Medulla oblongata (tissue), 1 donor: Measurements from ENCODE around the gene INHBC.
"Not testable (repeated sequence)": the region's sequence is repeated elsewhere in the genome, so short reads cannot be mapped to it uniquely, and the experiment has no call there.

Experiments used
- DNase-seq: peaks from one replicate; pipeline ENCODE4 v3.0.0-alpha.2; 2015; ENCODE audit errors: extremely low spot score

The INHBC gene

DNA sequence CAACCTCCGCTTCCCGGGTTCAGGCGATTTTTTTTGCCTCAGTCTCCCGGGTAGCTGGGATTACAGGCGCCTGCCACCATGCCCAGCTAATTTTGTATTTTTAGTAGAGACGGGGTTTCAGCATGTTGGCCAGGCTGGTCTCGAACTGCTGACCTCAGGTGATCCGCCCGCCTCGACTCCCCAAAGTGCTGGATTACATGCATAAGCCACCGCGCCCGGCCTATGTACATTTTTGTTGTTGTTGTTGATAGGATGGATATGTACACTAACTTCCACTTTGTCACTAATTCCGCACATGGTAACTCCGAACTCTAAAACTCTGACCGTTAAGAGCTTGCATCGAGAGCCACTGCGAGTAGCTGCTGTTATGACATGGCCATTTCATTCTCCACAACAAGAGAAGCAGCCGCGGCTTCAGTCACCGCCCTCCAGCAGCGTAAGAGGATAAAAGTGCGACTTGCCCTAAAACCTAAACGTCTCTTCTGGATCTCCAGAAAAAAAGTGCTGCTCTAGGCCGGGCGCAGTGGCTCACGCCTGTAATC lies 52.5 kb downstream of the INHBC start:
- no peak for DNase-seq

DNA sequence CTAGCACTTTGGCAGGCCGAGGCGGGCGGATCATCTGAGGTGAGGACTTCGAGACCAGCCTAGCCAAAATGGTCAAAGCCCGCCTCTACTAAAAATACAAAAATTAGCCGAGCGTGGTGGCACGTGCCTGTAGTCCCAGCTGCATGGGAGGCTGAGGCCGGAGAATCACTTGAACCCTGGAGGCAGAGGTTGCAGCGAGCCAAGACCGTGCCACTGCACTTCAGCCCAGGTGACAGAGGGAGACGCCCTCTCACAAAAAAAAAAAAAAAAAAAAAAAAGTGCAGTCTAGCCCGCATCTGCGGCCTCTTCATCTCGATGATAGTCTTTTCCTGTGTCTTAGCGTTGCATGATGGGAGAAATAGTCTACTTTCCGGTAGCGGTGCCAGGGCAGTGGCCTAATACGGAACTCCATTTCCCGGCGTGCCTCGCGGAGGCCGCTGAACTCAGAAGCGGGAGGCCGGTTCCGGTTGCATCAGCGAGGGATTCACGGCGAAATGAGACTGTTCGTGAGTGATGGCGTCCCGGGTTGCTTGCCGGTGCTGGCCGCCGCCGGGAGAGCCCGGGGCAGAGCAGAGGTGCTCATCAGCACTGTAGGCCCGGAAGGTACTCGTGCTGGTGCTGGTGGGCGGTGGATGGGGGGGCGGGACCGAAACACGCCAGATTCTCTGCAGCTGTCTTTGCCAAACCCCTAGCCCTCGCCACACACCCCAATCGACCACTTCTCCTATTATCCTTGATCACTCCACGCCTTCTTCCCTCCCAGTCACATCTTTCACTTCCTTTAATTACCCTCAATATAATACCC lies 53.2 kb downstream of the INHBC start, which contains the start of gene MARS1:
Gene MARS1 (plus strand): TSS at position 472 of the 805 bp plus-strand sequence. CDS start 23 bp downstream, at position 495.
- DNase-seq = peak; percentile 99

DNA sequence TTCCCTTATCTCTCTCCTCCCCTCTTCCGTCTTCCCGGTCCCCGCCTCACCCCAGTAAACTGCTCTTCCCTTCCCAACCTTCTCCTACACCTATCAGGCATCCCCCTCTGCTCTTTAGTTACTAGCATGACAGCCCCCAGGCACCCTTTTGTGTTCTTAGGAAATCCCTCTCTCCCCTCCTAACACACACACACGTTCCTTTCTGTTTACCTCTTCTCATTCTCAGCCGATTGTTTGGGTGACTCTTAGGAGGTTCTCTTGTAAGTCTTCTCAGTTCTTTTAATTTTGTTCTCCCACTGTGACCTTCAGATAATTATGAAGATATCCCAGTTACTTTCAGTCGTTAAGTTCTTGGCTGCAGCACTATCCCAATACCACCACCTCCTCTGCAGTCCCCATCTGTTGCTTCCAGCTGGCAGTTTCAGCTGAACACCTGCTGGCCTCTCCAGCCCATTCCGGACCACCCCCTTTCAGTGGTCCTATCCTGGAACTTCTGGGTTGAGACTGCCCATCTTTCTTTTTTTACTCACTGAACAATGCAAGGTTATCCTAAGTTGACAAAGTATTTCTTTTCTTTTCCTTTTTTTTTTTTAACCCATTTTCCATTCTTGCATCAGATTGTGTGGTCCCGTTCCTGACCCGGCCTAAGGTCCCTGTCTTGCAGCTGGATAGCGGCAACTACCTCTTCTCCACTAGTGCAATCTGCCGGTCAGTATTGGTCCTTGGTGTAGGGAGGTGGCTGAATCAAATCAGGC lies 54.0 kb downstream of the INHBC start:
- DNase-seq = no peak

DNA sequence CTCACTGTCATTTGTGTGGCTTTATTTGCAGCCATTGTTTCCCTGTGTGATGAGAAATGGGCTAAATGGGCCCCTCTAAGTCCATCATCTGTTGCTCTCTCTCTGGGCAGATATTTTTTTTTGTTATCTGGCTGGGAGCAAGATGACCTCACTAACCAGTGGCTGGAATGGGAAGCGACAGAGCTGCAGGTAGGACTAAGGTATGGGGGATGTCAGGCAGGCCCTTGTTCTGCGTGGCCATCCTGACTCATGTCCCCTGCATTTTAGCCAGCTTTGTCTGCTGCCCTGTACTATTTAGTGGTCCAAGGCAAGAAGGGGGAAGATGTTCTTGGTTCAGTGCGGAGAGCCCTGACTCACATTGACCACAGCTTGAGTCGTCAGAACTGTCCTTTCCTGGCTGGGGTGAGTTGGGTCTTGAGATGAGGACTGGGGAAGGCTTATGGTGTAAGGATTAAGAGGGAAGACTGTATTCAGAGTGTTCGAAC lies 54.6 kb downstream of the INHBC start:
- no peak for DNase-seq

DNA sequence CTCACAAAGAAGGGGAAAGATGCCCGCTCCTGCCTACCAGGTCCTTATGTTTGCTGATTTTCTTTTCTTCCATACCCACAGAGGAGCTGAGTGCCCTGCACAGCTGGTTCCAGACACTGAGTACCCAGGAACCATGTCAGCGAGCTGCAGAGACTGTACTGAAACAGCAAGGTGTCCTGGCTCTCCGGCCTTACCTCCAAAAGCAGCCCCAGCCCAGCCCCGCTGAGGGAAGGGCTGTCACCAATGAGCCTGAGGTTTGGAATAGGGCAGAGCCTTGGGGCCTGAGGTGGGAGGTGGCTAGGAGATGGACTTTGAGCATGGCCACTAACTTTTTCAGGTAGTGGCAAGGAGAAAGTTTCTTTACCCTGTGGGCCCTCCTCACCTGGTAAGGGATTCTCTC lies 55.5 kb downstream of the INHBC start:
- DNase-seq = no peak

DNA sequence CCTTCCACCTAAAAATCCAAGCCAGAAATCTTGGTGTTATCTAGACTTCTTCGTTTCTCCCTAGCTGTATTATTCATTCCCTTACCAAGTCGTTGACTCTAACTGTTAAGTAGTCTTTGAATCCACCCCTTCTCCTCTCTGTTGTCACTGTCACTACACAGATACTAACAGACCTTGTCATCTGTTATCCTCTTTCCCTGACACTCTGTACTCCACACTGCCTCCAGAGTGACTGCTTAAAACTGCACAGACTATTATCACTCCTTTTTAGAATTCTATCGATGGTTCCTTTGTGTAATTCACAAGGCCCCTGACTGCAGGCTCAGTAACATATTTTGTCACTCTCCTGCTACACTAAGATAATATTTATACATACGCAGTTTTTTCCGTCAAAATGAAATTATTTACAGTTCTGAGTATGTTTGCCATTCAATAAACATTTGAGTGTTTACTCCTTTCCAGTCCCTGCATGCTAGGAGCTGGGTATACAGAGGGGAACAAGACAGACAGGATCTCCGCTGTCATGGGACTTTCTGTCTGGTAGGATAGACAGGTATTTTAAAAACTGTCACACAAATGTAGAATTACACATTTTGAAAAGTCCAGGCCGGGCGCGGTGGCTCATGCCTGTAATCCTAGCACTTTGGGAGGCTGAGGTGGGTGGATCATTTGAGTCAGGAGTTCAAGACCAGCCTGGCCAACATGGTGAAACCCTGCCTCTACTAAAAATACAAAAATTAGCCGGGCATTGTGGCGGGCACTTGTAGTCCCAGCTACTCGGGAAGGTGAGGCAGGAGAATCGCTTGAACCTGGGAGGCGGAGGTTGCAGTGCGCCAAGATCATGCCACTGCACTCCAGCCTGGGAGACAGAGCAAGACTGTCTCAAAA lies 57.1 kb downstream of the INHBC start:
- DNase-seq = no peak

DNA sequence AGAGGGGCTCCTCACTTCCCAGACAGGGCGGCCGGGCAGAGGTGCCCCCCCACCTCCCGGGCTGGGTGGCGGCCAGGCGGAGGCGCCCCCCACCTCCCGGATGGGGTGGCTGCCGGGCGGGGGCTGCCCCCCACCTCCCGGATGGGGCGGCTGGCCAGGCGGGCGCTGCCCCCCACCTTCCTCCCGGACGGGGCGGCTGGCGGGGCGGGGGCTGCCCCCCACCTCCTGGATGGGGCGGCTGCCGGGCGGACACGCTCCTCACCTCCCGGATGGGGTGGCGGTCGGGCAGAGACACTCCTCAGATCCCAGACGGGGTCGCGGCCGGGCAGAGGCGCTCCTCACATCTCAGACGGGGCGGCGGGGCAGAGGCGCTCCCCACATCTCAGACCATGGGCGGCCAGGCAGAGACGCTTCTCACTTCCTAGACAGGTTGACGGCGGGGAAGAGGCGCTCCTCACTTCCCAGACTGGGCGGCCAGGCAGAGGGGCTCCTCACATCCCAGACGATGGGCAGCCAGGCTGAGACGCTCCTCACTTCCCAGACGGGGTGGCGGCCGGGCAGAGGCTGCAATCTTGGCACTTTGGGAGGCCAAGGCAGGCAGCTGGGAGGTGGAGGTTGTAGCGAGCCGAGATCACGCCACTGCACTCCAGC lies 60.6 kb downstream of the INHBC start:
- DNase-seq = not testable (repeated sequence)

DNA sequence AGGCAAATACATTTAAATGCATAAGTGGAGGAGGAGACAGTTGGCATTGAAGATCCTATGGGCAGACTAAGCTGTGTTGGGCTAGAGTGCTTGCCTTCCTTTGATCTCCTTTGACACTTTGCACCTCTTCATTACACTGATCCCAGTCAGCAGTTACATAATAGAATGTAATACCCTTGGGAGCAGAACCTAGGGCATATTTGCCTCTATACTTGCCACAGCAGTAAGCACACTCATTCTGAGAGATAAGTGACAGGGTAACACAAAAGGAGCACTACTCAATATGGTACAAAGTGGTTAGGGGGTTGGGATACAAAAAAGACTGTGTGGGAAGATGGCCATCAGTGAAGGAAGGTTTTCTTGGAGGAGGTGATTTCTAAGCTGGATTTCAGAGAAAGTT lies 62.2 kb downstream of the INHBC start:
- DNase-seq = no peak

DNA sequence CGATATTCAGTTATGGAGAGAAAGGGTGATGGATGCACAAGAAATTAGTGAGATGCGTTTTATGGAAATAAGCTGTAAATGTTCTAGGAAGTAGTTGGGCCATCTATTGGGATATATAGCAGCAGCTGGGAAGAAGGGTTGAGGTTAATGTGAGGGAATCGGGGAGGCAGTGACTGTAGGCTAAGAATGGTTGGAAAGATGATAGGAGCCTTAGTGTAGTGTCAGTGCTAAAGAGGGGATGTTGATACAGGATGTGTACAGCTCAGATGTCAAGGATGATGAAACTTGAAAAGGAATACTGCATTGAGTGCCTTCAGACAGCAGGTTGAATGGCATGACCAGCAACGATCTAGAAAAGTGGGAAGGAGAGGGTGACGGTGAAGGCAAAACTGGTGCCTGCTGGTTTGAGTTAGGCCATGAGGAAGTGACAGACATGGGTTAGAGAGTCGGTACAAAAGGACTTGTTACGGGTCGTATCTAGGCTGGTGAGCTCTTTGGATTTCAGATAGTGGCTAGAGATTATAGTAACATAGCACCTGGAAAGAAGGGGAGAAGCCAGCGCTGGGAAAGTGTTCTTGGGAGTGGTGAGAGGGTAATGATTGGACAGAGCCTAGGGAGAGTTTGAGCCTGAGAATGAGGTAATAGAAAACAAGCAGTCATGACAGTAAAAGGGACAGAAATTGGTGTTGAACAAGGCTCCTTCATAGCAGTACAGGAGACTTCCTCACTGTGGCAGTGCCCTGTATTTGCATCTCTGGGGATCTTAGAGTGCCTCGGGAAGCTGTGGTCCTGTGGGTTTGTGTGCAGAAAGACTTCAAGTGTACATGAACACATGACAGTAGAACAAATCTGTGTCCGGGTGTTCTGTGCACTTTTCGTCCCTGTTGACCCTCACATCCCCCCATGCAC lies 62.9 kb downstream of the INHBC start:
- DNase-seq = no peak

DNA sequence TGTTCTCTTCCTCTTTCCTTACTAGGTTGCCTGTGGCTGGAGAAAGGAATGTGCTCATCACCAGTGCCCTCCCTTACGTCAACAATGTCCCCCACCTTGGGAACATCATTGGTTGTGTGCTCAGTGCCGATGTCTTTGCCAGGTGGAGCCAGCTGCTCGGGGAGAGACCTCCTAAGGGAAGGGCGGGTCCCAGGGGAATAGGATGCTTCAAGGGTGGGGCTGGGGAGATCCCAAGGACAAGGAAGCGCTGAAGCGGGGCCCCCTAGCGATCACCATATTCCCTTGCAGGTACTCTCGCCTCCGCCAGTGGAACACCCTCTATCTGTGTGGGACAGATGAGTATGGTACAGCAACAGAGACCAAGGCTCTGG lies 63.5 kb downstream of the INHBC start:
- no peak for DNase-seq

DNA sequence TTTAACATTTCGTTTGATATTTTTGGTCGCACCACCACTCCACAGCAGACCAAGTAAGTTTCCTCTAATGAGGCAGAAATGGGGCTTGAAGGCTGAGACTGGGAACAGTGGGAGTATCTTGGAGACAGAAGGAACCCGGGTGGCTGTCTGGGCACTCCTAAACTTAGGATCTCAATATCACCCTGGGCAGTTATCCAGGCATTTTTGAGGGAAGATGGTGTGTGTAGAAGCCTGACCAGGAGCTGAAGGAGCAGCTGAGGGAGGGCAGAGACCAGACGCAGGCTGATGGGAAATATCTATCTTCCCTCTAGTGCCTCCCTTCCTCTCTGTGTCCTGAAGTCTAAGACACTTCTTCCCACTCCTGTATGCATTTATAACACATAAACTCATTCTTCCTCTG lies 64.0 kb downstream of the INHBC start:
- DNase-seq = no peak

DNA sequence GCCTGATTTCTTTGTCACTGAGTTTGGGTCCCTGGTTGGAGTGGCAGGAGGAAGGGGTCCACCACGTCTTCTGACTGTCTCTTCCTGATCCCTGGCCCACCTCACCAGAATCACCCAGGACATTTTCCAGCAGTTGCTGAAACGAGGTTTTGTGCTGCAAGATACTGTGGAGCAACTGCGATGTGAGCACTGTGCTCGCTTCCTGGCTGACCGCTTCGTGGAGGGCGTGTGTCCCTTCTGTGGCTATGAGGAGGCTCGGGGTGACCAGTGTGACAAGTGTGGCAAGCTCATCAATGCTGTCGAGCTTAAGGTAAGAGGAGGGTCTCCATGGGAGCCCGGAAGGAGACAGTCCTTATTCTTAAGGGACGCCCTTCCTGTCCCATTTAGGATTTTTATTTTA lies 65.6 kb downstream of the INHBC start:
- no peak for DNase-seq
